ENCODE results near the gene ABCA12.

- TF ChIP-seq CTCF (conservative IDR thresholded peaks at IDR 0.05 in 1 of 2, IDR thresholded peaks at IDR 0.05 in 1 of 2; ENCODE audit: low read depth in 1 of 2, low read length in 2 of 2) (no peak), EZH2 (IDR thresholded peaks at IDR 0.05; ENCODE audit: low read length, missing control alignments) (no peak)
These were observed 7.2 kb upstream of the ABCA12 start for GRCh38 chr2:215145611-215146010.
